Liver (tissue), 9 donors: ENCODE measurements around the gene TUFT1. TPM values are rescaled to one million over a fixed set of nuclear protein-coding genes. Genes with fewer than 3 reads are reported as not detected.

ENCODE experiments used
- DNase-seq: peaks from one replicate; pipeline ENCODE4 v3.0.0-alpha.2; 2017; ENCODE audit warnings: low spot score
- H3K27ac ChIP-seq, 2 donors: one replicate each; pipeline ENCODE4 v1.7.0; 2013; ENCODE audit warnings: inconsistent platforms in 2 of 2, low read length in 2 of 2, control low read depth in 1 of 2, low read depth in 1 of 2, mild to moderate bottlenecking in 1 of 2
- H3K27me3 ChIP-seq, 4 donors: one replicate each; pipeline versions ENCODE4 v1.6.1 to v1.7.0; 2013; ENCODE audit warnings: low read length in 3 of 4, inconsistent platforms in 1 of 4, mild to moderate bottlenecking in 1 of 4, moderate library complexity in 1 of 4; ENCODE audit not compliant: control insufficient read depth in 4 of 4, insufficient read depth in 4 of 4
- H3K36me3 ChIP-seq, 4 donors: one replicate each; pipeline versions ENCODE4 v1.6.1 to v1.7.0; 2013; ENCODE audit warnings: low read length in 3 of 4, mild to moderate bottlenecking in 3 of 4, low read depth in 1 of 4, moderate library complexity in 1 of 4; ENCODE audit not compliant: control insufficient read depth in 4 of 4, insufficient read depth in 3 of 4
- H3K4me1 ChIP-seq, 4 donors: one replicate each; pipeline versions ENCODE4 v1.6.1 to v1.7.0; 2013; ENCODE audit warnings: low read length in 3 of 4, mild to moderate bottlenecking in 3 of 4, moderate library complexity in 1 of 4; ENCODE audit not compliant: control insufficient read depth in 4 of 4, insufficient read depth in 4 of 4
- H3K4me3 ChIP-seq, 3 donors: one replicate each; pipeline versions ENCODE4 v1.6.1 to v1.7.0; 2013; ENCODE audit warnings: low read length in 3 of 3, control low read depth in 1 of 3, low read depth in 1 of 3, mild to moderate bottlenecking in 1 of 3
- H3K9ac ChIP-seq, 2 donors: one replicate each; pipeline ENCODE4 v1.7.0; 2013; ENCODE audit warnings: low read length in 2 of 2, mild to moderate bottlenecking in 2 of 2, moderate library complexity in 2 of 2, control low read depth in 1 of 2, low read depth in 1 of 2
- H3K9me3 ChIP-seq, 4 donors: one replicate each; pipeline versions ENCODE4 v1.6.1 to v1.7.0; 2013; ENCODE audit warnings: low read length in 3 of 4; ENCODE audit not compliant: control insufficient read depth in 4 of 4
- EGR1 ChIP-seq, 2 donors: IDR thresholded peaks; 2 replicates each; pipeline ENCODE4 v1.6.1; 2016 to 2018; ENCODE audit warnings: antibody characterized with exemption in 2 of 2, low read depth in 2 of 2
- FOXA1 ChIP-seq: IDR thresholded peaks from 2 replicates; pipeline ENCODE4 v1.6.1; 2016; ENCODE audit warnings: antibody characterized with exemption
- FOXA2 ChIP-seq: IDR thresholded peaks from 2 replicates; pipeline ENCODE4 v1.6.1; 2016; ENCODE audit warnings: antibody characterized with exemption
- GABPA ChIP-seq, 2 donors: IDR thresholded peaks in 1 of 2; conservative IDR thresholded peaks in 1 of 2; 2 replicates each; pipeline ENCODE4 v1.6.1; 2016; ENCODE audit warnings: antibody characterized with exemption in 2 of 2, mild to moderate bottlenecking in 1 of 2, moderate library complexity in 1 of 2
- HNF4A ChIP-seq, 2 donors: conservative IDR thresholded peaks; 2 replicates each; pipeline ENCODE4 v1.6.1; 2016; ENCODE audit warnings: antibody characterized with exemption in 2 of 2, mild to moderate bottlenecking in 2 of 2
- HNF4G ChIP-seq: IDR thresholded peaks from 2 replicates; pipeline ENCODE4 v1.6.1; 2016; ENCODE audit warnings: antibody characterized with exemption
- JUND ChIP-seq, 2 donors: IDR thresholded peaks; 2 replicates each; pipeline ENCODE4 v1.6.1; 2016; ENCODE audit warnings: antibody characterized with exemption in 2 of 2
- NR2F2 ChIP-seq: IDR thresholded peaks from 2 replicates; pipeline ENCODE4 v1.6.1; 2016; ENCODE audit warnings: antibody characterized with exemption
- RAD21 ChIP-seq, 2 donors: IDR thresholded peaks; 2 replicates each; pipeline ENCODE4 v1.6.1; 2016; ENCODE audit warnings: antibody characterized with exemption in 2 of 2, mild to moderate bottlenecking in 2 of 2
- RXRA ChIP-seq, 2 donors: IDR thresholded peaks; 2 replicates each; pipeline ENCODE4 v1.6.1; 2017 to 2018; ENCODE audit warnings: antibody characterized with exemption in 2 of 2, mild to moderate bottlenecking in 1 of 2
- SP1 ChIP-seq: IDR thresholded peaks from 2 replicates; pipeline ENCODE4 v1.6.1; 2018; ENCODE audit warnings: antibody characterized with exemption, mild to moderate bottlenecking
- TAF1 ChIP-seq: conservative IDR thresholded peaks from 2 replicates; pipeline ENCODE4 v1.6.1; 2016; ENCODE audit warnings: antibody characterized with exemption, mild to moderate bottlenecking
- YY1 ChIP-seq: IDR thresholded peaks from 2 replicates; pipeline ENCODE4 v1.6.1; 2016; ENCODE audit warnings: antibody characterized with exemption, mild to moderate bottlenecking
- WGBS: extraction: QIAGEN DNeasy Blood & Tissue Kit; methylation state at CpG from one replicate; pipeline ENCODE4 v1.1.7; 2013; 5-methylcytosine and 5-hydroxymethylcytosine counted together
- polyA plus RNA-seq, 2 donors: library from polyadenylated mRNA; stranded (reverse) in 1 of 2; unstranded in 1 of 2; fragments of 200-250 nt in 1 of 2; fragments of >200 nt in 1 of 2; fragmentation: Nextera tagmentation in 1 of 2; extraction: Ambion mirVana in 1 of 2; gene quantifications; one replicate each; pipeline versions ENCODE4 v1.2.1 to v1.2.3, GENCODE V29; 2013 to 2015
- total RNA-seq, 2 donors: library from RNA; depleted of rRNA; stranded (reverse); fragments of >200 nt; gene quantifications; one replicate each; pipeline ENCODE4 v1.2.3, GENCODE V29; 2014
- TF ChIP-seq, protein P1 (sequence below): IDR thresholded peaks from 2 replicates; pipeline ENCODE4 v1.6.1; 2016; ENCODE audit warnings: antibody characterized with exemption
- TF ChIP-seq, protein P2 (sequence below): IDR thresholded peaks from 2 replicates; pipeline ENCODE4 v1.6.1; 2016; ENCODE audit warnings: antibody characterized with exemption
- TF ChIP-seq, protein P3 (sequence below): IDR thresholded peaks from 2 replicates; pipeline ENCODE4 v1.6.1; 2016; ENCODE audit warnings: antibody characterized with exemption, mild to moderate bottlenecking
- TF ChIP-seq, protein P4 (sequence below): IDR thresholded peaks from 2 replicates; pipeline ENCODE4 v1.6.1; 2016; ENCODE audit warnings: antibody characterized with exemption
- TF ChIP-seq, protein P5 (sequence below): fragments of 150-350 bp; IDR thresholded peaks from 2 replicates; pipeline ENCODE4 v1.5.1; 2017; ENCODE audit warnings: improper control_type of control experiment, low read depth, low read length; ENCODE audit not compliant: missing input control
- donor health status: healthy.
- donor health status: healthy.
- donor health status: healthy.
- donor health status: healthy.
- donor health status: healthy.

TUFT1 gene
- total and polyA plus RNA-seq, 4 donors, result 1.7 to 4.8 (median 3.0) TPM

DNA sequence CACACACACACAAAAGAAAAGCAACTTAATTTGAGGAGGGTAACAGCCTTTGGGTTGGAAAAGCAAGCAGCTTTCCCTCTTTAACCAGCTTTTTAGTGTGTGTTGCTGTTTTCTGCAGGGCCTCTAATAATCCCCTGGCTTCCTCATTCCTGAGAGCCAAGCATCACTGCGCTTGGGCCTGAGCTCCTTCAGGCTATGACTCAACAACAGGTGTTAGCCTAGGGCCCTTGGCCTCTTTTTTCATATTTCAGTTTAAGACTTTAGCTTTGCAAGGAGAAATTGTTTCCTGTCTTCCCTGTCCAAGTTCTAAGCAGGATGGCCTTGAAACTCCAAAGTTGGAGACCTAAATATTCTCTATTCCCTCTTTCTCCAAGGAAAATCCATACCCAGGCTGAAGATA is 45.5 kb downstream of the TUFT1 start:
- Histone ChIP-seq H3K9me3 (no peaks in the 10 kb centered on the region), H3K27ac (no peak overlapping the region), H3K27me3 (no peaks in the 10 kb centered on the region), H3K36me3 (peaks cover 2 to 9% (median 4%) of the 10 kb centered on the region in 4 donors), H3K4me1 (no peaks in the 10 kb centered on the region), H3K4me3 (no peak overlapping the region), H3K9ac (no peak overlapping the region)
- DNase-seq, result no peak
- TF ChIP-seq YY1, result no peak
- no peak for TF ChIP-seq JUND (IDR thresholded peaks at IDR 0.05)
- no peak for TF ChIP-seq GABPA (IDR thresholded peaks at IDR 0.05 in 1 of 2, conservative IDR thresholded peaks at IDR 0.05 in 1 of 2)
- TF ChIP-seq NR2F2, result no peak
- TF ChIP-seq, protein P1, sequence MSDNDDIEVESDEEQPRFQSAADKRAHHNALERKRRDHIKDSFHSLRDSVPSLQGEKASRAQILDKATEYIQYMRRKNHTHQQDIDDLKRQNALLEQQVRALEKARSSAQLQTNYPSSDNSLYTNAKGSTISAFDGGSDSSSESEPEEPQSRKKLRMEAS, result no peak
- no peak for TF ChIP-seq HNF4G
- 0% methylated on average over 1 of the region's 1 CpG for WGBS

DNA sequence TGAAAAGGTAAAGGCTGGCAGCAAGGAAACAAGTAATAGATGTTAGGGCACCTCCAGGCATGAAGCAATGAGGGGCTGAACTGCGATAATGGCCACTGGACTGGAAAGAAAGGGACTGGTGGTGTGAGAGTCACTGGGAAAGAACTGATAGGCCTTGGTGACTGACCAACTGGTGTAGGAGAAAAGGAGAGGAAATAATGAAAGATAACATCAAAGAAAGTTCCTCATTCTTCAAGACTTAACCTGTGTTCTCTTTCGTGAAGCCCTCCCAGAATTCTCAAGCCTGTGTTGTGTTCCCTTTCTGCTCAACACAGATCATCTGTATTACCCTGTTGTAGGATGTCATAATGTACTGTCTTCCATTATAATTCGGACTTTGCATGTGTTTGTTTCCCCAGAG is 50.9 kb downstream of the TUFT1 start:
- no peak for DNase-seq
- H3K36me3 ChIP-seq, result no peaks in the 10 kb centered on the region
- no peak overlapping the region for H3K27ac ChIP-seq
- no peaks in the 10 kb centered on the region for H3K9me3 ChIP-seq
- peaks cover 0 to 5% (median 1%) of the 10 kb centered on the region in 4 donors for H3K4me1 ChIP-seq
- no peaks in the 10 kb centered on the region for H3K27me3 ChIP-seq
- H3K9ac ChIP-seq, result no peak overlapping the region
- TF ChIP-seq FOXA1 (no peak), GABPA (IDR thresholded peaks at IDR 0.05 in 1 of 2, conservative IDR thresholded peaks at IDR 0.05 in 1 of 2) (no peak), NR2F2 (no peak), SP1 (no peak), FOXA2 (no peak), JUND (IDR thresholded peaks at IDR 0.05) (no peak), HNF4A (conservative IDR thresholded peaks at IDR 0.05) (no peak), RAD21 (IDR thresholded peaks at IDR 0.05) (no peak), HNF4G (no peak), EGR1 (IDR thresholded peaks at IDR 0.05; ENCODE audit: low read depth in 2 of 2) (no peak), RXRA (IDR thresholded peaks at IDR 0.05) (no peak), YY1 (no peak), TAF1 (no peak)
- TF ChIP-seq, protein P2, sequence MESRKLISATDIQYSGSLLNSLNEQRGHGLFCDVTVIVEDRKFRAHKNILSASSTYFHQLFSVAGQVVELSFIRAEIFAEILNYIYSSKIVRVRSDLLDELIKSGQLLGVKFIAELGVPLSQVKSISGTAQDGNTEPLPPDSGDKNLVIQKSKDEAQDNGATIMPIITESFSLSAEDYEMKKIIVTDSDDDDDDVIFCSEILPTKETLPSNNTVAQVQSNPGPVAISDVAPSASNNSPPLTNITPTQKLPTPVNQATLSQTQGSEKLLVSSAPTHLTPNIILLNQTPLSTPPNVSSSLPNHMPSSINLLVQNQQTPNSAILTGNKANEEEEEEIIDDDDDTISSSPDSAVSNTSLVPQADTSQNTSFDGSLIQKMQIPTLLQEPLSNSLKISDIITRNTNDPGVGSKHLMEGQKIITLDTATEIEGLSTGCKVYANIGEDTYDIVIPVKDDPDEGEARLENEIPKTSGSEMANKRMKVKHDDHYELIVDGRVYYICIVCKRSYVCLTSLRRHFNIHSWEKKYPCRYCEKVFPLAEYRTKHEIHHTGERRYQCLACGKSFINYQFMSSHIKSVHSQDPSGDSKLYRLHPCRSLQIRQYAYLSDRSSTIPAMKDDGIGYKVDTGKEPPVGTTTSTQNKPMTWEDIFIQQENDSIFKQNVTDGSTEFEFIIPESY, result no peak
- TF ChIP-seq, protein P1, result no peak
- TF ChIP-seq, protein P3, sequence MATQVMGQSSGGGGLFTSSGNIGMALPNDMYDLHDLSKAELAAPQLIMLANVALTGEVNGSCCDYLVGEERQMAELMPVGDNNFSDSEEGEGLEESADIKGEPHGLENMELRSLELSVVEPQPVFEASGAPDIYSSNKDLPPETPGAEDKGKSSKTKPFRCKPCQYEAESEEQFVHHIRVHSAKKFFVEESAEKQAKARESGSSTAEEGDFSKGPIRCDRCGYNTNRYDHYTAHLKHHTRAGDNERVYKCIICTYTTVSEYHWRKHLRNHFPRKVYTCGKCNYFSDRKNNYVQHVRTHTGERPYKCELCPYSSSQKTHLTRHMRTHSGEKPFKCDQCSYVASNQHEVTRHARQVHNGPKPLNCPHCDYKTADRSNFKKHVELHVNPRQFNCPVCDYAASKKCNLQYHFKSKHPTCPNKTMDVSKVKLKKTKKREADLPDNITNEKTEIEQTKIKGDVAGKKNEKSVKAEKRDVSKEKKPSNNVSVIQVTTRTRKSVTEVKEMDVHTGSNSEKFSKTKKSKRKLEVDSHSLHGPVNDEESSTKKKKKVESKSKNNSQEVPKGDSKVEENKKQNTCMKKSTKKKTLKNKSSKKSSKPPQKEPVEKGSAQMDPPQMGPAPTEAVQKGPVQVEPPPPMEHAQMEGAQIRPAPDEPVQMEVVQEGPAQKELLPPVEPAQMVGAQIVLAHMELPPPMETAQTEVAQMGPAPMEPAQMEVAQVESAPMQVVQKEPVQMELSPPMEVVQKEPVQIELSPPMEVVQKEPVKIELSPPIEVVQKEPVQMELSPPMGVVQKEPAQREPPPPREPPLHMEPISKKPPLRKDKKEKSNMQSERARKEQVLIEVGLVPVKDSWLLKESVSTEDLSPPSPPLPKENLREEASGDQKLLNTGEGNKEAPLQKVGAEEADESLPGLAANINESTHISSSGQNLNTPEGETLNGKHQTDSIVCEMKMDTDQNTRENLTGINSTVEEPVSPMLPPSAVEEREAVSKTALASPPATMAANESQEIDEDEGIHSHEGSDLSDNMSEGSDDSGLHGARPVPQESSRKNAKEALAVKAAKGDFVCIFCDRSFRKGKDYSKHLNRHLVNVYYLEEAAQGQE, result no peak
- TF ChIP-seq, protein P4, sequence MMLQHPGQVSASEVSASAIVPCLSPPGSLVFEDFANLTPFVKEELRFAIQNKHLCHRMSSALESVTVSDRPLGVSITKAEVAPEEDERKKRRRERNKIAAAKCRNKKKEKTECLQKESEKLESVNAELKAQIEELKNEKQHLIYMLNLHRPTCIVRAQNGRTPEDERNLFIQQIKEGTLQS, result no peak
- TF ChIP-seq, protein P5, sequence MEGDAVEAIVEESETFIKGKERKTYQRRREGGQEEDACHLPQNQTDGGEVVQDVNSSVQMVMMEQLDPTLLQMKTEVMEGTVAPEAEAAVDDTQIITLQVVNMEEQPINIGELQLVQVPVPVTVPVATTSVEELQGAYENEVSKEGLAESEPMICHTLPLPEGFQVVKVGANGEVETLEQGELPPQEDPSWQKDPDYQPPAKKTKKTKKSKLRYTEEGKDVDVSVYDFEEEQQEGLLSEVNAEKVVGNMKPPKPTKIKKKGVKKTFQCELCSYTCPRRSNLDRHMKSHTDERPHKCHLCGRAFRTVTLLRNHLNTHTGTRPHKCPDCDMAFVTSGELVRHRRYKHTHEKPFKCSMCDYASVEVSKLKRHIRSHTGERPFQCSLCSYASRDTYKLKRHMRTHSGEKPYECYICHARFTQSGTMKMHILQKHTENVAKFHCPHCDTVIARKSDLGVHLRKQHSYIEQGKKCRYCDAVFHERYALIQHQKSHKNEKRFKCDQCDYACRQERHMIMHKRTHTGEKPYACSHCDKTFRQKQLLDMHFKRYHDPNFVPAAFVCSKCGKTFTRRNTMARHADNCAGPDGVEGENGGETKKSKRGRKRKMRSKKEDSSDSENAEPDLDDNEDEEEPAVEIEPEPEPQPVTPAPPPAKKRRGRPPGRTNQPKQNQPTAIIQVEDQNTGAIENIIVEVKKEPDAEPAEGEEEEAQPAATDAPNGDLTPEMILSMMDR, result no peak
- H3K4me3 ChIP-seq, result no peak overlapping the region
- 89% methylated on average over 3 of the region's 3 CpGs for WGBS
